Neural progenitor cell (in vitro differentiated cells): ENCODE results near the gene TPRX1. TPM values are rescaled to one million over a fixed set of nuclear protein-coding genes. Genes with fewer than 3 reads are reported as not detected.

Experiments
- DNase-seq: peaks from one replicate; pipeline ENCODE4 v3.0.0-alpha.2; 2016; ENCODE audit warnings: low spot score
- H2AFZ ChIP-seq: fragments of 200-600 bp; sonication (generic); replicated peaks from 2 replicates; pipeline ENCODE4 v1.6.1; 2016; ENCODE audit warnings: antibody characterized with exemption
- H3F3A ChIP-seq: fragments of 200-600 bp; sonication (generic); 2 replicates; pipeline ENCODE4 v1.6.1; 2016; ENCODE audit warnings: antibody characterized with exemption, low read depth
- H3K27ac ChIP-seq: fragments of 200-600 bp; sonication (generic); 2 replicates; pipeline ENCODE4 v1.5.1; 2016; ENCODE audit warnings: mild to moderate bottlenecking
- H3K27me3 ChIP-seq: fragments of 200-600 bp; sonication (generic); 2 replicates; pipeline ENCODE4 v1.6.1; 2016; ENCODE audit warnings: mild to moderate bottlenecking, moderate library complexity
- H3K36me3 ChIP-seq: fragments of 200-600 bp; sonication (generic); 2 replicates; pipeline ENCODE4 v1.5.1; 2016
- H3K4me1 ChIP-seq: fragments of 200-600 bp; sonication (generic); 2 replicates; pipeline ENCODE4 v1.6.1; 2016; ENCODE audit warnings: mixed run types
- H3K4me2 ChIP-seq: fragments of 200-600 bp; sonication (generic); 2 replicates; pipeline ENCODE4 v1.6.1; 2016
- H3K4me3 ChIP-seq: fragments of 200-600 bp; sonication (generic); 2 replicates; pipeline ENCODE4 v1.5.1; 2016
- H3K79me2 ChIP-seq: fragments of 200-600 bp; sonication (generic); 2 replicates; pipeline ENCODE4 v1.6.1; 2016; ENCODE audit warnings: low read depth
- H3K9ac ChIP-seq: fragments of 200-600 bp; sonication (generic); 2 replicates; pipeline ENCODE4 v1.6.1; 2016
- H3K9me3 ChIP-seq: fragments of 200-600 bp; sonication (generic); 2 replicates; pipeline ENCODE4 v1.5.1; 2016; ENCODE audit warnings: low read depth
- H4K20me1 ChIP-seq: fragments of 200-600 bp; sonication (generic); 2 replicates; pipeline ENCODE4 v1.6.1; 2016; ENCODE audit warnings: low read depth
- H3K27ac Mint-ChIP-seq: 3 replicates; pipeline ENCODE4 v1.8.0; 2021; ENCODE audit warnings: mixed read lengths
- H3K27me3 Mint-ChIP-seq: 2 replicates; pipeline ENCODE4 v1.8.0; 2022; ENCODE audit warnings: low read depth, mild to moderate bottlenecking, inconsistent platforms, moderate library complexity, mixed read lengths; ENCODE audit not compliant: insufficient read depth
- H3K36me3 Mint-ChIP-seq: 3 replicates; pipeline ENCODE4 v1.8.0; 2021; ENCODE audit warnings: mixed read lengths
- H3K4me1 Mint-ChIP-seq: 3 replicates; pipeline ENCODE4 v1.8.0; 2021; ENCODE audit warnings: mixed read lengths
- H3K4me3 Mint-ChIP-seq: 3 replicates; pipeline ENCODE4 v1.8.0; 2021; ENCODE audit warnings: mild to moderate bottlenecking, moderate library complexity, mixed read lengths
- H3K9me3 Mint-ChIP-seq: 3 replicates; pipeline ENCODE4 v1.8.0; 2020; ENCODE audit warnings: mixed read lengths
- EZH2 ChIP-seq: fragments of 200-600 bp; sonication (generic); IDR thresholded peaks from 2 replicates; pipeline ENCODE4 v1.6.1; 2017; ENCODE audit warnings: antibody characterized with exemption, mild to moderate bottlenecking, moderate library complexity
- EZH2phosphoT487 ChIP-seq: fragments of 200-600 bp; sonication (generic); IDR thresholded peaks from 2 replicates; pipeline ENCODE4 v1.6.1; 2017; ENCODE audit warnings: antibody characterized with exemption
- total RNA-seq: library from RNA; depleted of rRNA; stranded (reverse); fragments of >200 nt; gene quantifications from 2 replicates; pipeline ENCODE4 v1.2.3, GENCODE V29; 2015; ENCODE audit warnings: low replicate concordance
- TF ChIP-seq, protein P1 (sequence below): fragments of 200-600 bp; sonication (generic); IDR thresholded peaks from 2 replicates; pipeline ENCODE4 v1.5.1; 2017; ENCODE audit warnings: antibody characterized with exemption, mild to moderate bottlenecking

Gene TPRX1
- total RNA-seq, 1 donor from 2014 or later: not detected

DNA sequence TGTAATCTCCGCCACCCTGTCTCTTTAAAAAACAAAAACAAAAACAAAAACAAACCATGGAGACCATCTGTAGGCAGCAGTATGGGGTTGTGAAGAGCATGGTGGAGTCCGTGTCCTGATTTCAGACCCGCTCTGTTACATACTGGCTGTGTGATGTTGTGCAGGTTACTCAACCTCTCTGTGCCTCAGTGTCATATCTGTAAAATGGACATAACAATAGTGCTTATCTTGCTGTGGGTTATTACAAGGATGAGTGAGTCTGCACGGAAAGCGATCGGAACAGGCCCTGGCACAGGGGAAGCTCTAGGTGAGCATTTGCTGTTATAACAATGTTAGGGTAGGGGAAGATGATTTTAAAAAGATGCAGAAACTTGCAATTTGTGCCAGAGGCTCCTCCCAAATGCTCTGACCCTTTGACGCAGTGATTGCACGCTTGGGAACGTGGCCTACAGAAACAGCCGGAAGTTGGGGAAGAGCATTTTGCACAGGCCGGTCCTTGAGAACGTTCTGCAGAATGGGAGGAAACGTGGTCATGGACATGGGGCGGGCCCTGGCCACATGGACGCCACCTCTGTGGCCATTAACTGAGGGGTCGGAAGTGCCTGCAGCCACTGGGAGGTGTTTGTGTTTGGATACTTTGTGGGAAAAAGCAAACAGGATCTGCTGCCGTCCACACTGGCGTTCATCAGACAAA lies 41.6 kb downstream of the TPRX1 start:
- H3K9ac ChIP-seq: no peak overlapping the region
- Mint-ChIP-seq H3K9me3 (peaks cover 2% of the 10 kb centered on the region), H3K4me3 (no peak overlapping the region), H3K27me3 (no peaks in the 10 kb centered on the region), H3K4me1 (peaks cover 4% of the 10 kb centered on the region), H3K27ac (no peak overlapping the region), H3K36me3 (peaks cover 11% of the 10 kb centered on the region)
- H3F3A ChIP-seq: peaks cover 12% of the 10 kb centered on the region
- no peaks in the 10 kb centered on the region for H3K27me3 ChIP-seq
- no peaks in the 10 kb centered on the region for H4K20me1 ChIP-seq
- H3K27ac ChIP-seq: no peak overlapping the region
- no peak overlapping the region for H3K4me3 ChIP-seq
- no peak for DNase-seq
- no peaks in the 10 kb centered on the region for H3K9me3 ChIP-seq
- no peak overlapping the region for H3K4me2 ChIP-seq
- H3K4me1 ChIP-seq: no peaks in the 10 kb centered on the region
- H3K36me3 ChIP-seq: no peaks in the 10 kb centered on the region
- no peak for TF ChIP-seq EZH2phosphoT487
- TF ChIP-seq, protein P1, sequence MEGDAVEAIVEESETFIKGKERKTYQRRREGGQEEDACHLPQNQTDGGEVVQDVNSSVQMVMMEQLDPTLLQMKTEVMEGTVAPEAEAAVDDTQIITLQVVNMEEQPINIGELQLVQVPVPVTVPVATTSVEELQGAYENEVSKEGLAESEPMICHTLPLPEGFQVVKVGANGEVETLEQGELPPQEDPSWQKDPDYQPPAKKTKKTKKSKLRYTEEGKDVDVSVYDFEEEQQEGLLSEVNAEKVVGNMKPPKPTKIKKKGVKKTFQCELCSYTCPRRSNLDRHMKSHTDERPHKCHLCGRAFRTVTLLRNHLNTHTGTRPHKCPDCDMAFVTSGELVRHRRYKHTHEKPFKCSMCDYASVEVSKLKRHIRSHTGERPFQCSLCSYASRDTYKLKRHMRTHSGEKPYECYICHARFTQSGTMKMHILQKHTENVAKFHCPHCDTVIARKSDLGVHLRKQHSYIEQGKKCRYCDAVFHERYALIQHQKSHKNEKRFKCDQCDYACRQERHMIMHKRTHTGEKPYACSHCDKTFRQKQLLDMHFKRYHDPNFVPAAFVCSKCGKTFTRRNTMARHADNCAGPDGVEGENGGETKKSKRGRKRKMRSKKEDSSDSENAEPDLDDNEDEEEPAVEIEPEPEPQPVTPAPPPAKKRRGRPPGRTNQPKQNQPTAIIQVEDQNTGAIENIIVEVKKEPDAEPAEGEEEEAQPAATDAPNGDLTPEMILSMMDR: no peak
- no peak for TF ChIP-seq EZH2
- no peak overlapping the region for H2AFZ ChIP-seq
- no peaks in the 10 kb centered on the region for H3K79me2 ChIP-seq

DNA sequence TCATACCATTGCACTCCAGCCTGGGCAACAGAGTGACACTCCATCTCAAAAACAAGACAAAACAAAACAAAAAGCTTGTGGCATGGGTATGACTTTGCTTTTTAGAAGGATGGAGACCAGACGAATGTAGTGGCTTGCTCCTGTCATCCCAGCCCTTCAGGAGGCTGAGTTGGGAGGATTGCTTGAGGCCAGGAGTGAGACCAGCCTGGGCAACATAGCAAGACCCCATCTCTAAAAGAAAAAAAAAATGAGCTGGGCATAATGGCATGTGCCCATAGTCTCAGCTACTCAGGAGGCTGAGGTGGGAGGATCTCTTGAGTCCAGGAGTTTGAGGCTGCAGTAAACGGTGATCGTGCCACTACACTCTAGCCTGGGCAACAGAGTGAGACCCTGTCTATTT lies 42.2 kb downstream of the TPRX1 start:
- peaks cover 12% of the 10 kb centered on the region for H3K36me3 Mint-ChIP-seq
- no peaks in the 10 kb centered on the region for H3K27me3 ChIP-seq
- peaks cover 4% of the 10 kb centered on the region for H3K4me1 Mint-ChIP-seq
- no peaks in the 10 kb centered on the region for H3K36me3 ChIP-seq
- H3F3A ChIP-seq: peaks cover 10% of the 10 kb centered on the region
- no peak overlapping the region for H3K9ac ChIP-seq
- no peak overlapping the region for H3K27ac Mint-ChIP-seq
- H3K9me3 ChIP-seq: no peaks in the 10 kb centered on the region
- H3K9me3 Mint-ChIP-seq: peaks cover 2% of the 10 kb centered on the region
- no peak for DNase-seq
- H3K4me2 ChIP-seq: no peak overlapping the region
- H3K4me1 ChIP-seq: no peaks in the 10 kb centered on the region
- no peak overlapping the region for H3K27ac ChIP-seq
- TF ChIP-seq EZH2phosphoT487: no peak
- no peak for TF ChIP-seq EZH2
- TF ChIP-seq, protein P1: no peak
- H3K79me2 ChIP-seq: no peaks in the 10 kb centered on the region
- H3K4me3 Mint-ChIP-seq: no peak overlapping the region
- H2AFZ ChIP-seq: no peak overlapping the region
- no peaks in the 10 kb centered on the region for H4K20me1 ChIP-seq
- peaks cover under 1% of the 10 kb centered on the region for H3K27me3 Mint-ChIP-seq
- no peak overlapping the region for H3K4me3 ChIP-seq

DNA sequence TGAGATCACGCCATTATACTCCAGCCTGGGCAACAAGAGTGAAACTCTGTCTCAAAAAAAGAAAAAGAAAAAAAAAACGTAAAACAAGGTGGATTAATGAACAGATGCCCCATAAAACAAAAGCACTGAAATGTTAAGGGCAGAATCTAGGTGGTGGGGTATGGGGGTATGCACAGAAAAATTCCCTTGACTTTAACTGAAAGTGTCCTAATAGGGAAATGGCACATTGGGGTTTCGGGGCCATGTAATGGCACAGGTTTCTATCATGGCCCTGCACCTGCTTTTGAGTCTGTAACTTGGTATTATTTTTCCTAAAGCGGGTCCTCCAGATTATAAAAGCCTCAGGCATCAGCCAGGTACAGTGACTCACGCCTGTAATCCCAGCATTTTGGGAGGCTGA lies 42.8 kb downstream of the TPRX1 start:
- H3K27ac Mint-ChIP-seq: no peak overlapping the region
- TF ChIP-seq EZH2phosphoT487: no peak
- TF ChIP-seq, protein P1: no peak
- no peak for TF ChIP-seq EZH2
- peaks cover 3% of the 10 kb centered on the region for H3K27me3 Mint-ChIP-seq
- H3K9me3 ChIP-seq: no peaks in the 10 kb centered on the region
- no peak for DNase-seq
- peaks cover 9% of the 10 kb centered on the region for H3F3A ChIP-seq
- H3K27ac ChIP-seq: no peak overlapping the region
- no peaks in the 10 kb centered on the region for H3K79me2 ChIP-seq
- peaks cover 15% of the 10 kb centered on the region for H3K36me3 Mint-ChIP-seq
- H4K20me1 ChIP-seq: no peaks in the 10 kb centered on the region
- H3K27me3 ChIP-seq: no peaks in the 10 kb centered on the region
- H3K4me1 Mint-ChIP-seq: peaks cover 4% of the 10 kb centered on the region
- no peak overlapping the region for H3K4me2 ChIP-seq
- H3K4me1 ChIP-seq: no peaks in the 10 kb centered on the region
- H3K9ac ChIP-seq: no peak overlapping the region
- no peaks in the 10 kb centered on the region for H3K36me3 ChIP-seq
- H2AFZ ChIP-seq: no peak overlapping the region
- H3K9me3 Mint-ChIP-seq: peaks cover 2% of the 10 kb centered on the region
- no peak overlapping the region for H3K4me3 Mint-ChIP-seq
- no peak overlapping the region for H3K4me3 ChIP-seq
